Upper lobe of left lung (tissue), 6 donors: Measurements from ENCODE around the gene FLNC. TPM values are rescaled to one million over a fixed set of nuclear protein-coding genes. Genes with fewer than 3 reads are reported as not detected.

Experiments
- ATAC-seq, 2 donors: fragments of 200-7000 bp; cut with Tn5 transposase; one replicate each; pipeline ENCODE4 v1.9.1; 2022; ENCODE audit warnings: mild to moderate bottlenecking in 2 of 2, moderate library complexity in 2 of 2; ENCODE audit not compliant: low FRiP score in 2 of 2
- DNase-seq, 2 donors: peaks; one replicate each; pipeline ENCODE4 v3.0.0-alpha.2; 2019 to 2020
- H3K27ac ChIP-seq, 4 donors: fragments of 200-600 bp; sonication (generic); one replicate each; pipeline ENCODE4 v1.5.1; 2016 to 2019
- H3K27me3 ChIP-seq, 4 donors: fragments of 200-600 bp; sonication (generic); one replicate each; pipeline ENCODE4 v1.5.1; 2017 to 2019
- H3K36me3 ChIP-seq, 4 donors: fragments of 200-600 bp; sonication (generic); one replicate each; pipeline ENCODE4 v1.5.1; 2016 to 2019
- H3K4me1 ChIP-seq, 4 donors: fragments of 200-600 bp; sonication (generic); one replicate each; pipeline ENCODE4 v1.5.1; 2018 to 2019
- H3K4me3 ChIP-seq, 4 donors: fragments of 200-600 bp; sonication (generic); one replicate each; pipeline ENCODE4 v1.5.1; 2017 to 2019; ENCODE audit warnings: mild to moderate bottlenecking in 2 of 4, moderate library complexity in 1 of 4
- H3K9me3 ChIP-seq, 4 donors: fragments of 200-600 bp; sonication (generic); one replicate each; pipeline ENCODE4 v1.5.1; 2018 to 2019
- CTCF ChIP-seq, 6 experiments: fragments of 450-650 bp in 4 of 6; fragments of 200-600 bp in 2 of 6; sonication (generic) in 2 of 6; IDR thresholded peaks; one replicate each; pipeline ENCODE4 v1.5.1; 2016 to 2019; ENCODE audit warnings: antibody characterized with exemption in 6 of 6
- EP300 ChIP-seq, 4 donors: sonication (generic); formaldehyde crosslinking; IDR thresholded peaks; one replicate each; pipeline ENCODE4 v1.5.1; 2017; ENCODE audit warnings: antibody characterized with exemption in 4 of 4, control low read depth in 2 of 4
- POLR2A ChIP-seq, 4 donors: fragments of 450-650 bp; IDR thresholded peaks; one replicate each; pipeline ENCODE4 v1.5.1; 2016 to 2017; ENCODE audit warnings: antibody characterized with exemption in 4 of 4, mild to moderate bottlenecking in 2 of 4
- POLR2AphosphoS5 ChIP-seq, 2 donors: sonication (generic); formaldehyde crosslinking; IDR thresholded peaks; one replicate each; pipeline ENCODE4 v1.5.1; 2017; ENCODE audit warnings: antibody characterized with exemption in 2 of 2
- WGBS, 2 donors: methylation state at CpG; one replicate each; pipeline ENCODE4 v1.1.5; 2017 to 2018; 5-methylcytosine and 5-hydroxymethylcytosine counted together
- total RNA-seq, 6 donors: library from RNA; depleted of rRNA in 4 of 6; stranded (reverse); fragments of >200 nt in 4 of 6; gene quantifications; one replicate each; pipeline versions ENCODE4 v1.1.0 to v1.2.1, GENCODE V29; 2016 to 2021
- donor health status: DM: no; HTN: no; CAD: no; lungs with moderate emphysema.
- donor health status: DM: no; HTN: yes; CAD: no; lungs with severe emphysema.

Gene FLNC
- total RNA-seq, 6 donors from 2014 or later: 2.1 to 19.6 (median 4.9) TPM

GRCh38 chr7:128795129-128795528 lies 35.1 kb upstream of the FLNC start:
- no peak overlapping the region for H3K4me3 ChIP-seq
- H3K27me3 ChIP-seq: peaks cover 0 to 12% (median 3%) of the 10 kb centered on the region in 4 donors
- H3K36me3 ChIP-seq: no peaks in the 10 kb centered on the region
- no peak for DNase-seq
- ATAC-seq: no peak
- H3K27ac ChIP-seq: no peak overlapping the region
- no peaks in the 10 kb centered on the region for H3K9me3 ChIP-seq
- 79 to 89% methylated on average over 4 of the region's 4 CpGs for WGBS, 2 donors
- H3K4me1 ChIP-seq: peaks cover 15 to 21% (median 19%) of the 10 kb centered on the region in 4 donors
- no peak for TF ChIP-seq EP300 (IDR thresholded peaks at IDR 0.05)
- no peak for TF ChIP-seq POLR2AphosphoS5 (IDR thresholded peaks at IDR 0.05)
- TF ChIP-seq POLR2A (IDR thresholded peaks at IDR 0.05): no peak
- TF ChIP-seq CTCF (IDR thresholded peaks at IDR 0.05): no peak

- H3K4me3 ChIP-seq: no peak overlapping the region
- WGBS, 2 donors: 75 to 79% methylated on average over 5 of the region's 5 CpGs
- ATAC-seq (no peak), DNase-seq (no peak)
- no peaks in the 10 kb centered on the region for H3K9me3 ChIP-seq
- TF ChIP-seq POLR2A (IDR thresholded peaks at IDR 0.05) (no peak), EP300 (IDR thresholded peaks at IDR 0.05) (no peak), POLR2AphosphoS5 (IDR thresholded peaks at IDR 0.05) (no peak), CTCF (IDR thresholded peaks at IDR 0.05) (no peak)
- H3K36me3 ChIP-seq: no peaks in the 10 kb centered on the region
- H3K27me3 ChIP-seq: peaks cover 0 to 12% (median 2%) of the 10 kb centered on the region in 4 donors
- peaks cover 9 to 14% (median 11%) of the 10 kb centered on the region in 4 donors for H3K4me1 ChIP-seq
- H3K27ac ChIP-seq: no peak overlapping the region
Measured at GRCh38 chr7:128796327-128796726, 33.9 kb upstream of the FLNC start.

- DNase-seq: no peak
- Histone ChIP-seq H3K27ac (no peak overlapping the region), H3K36me3 (no peaks in the 10 kb centered on the region), H3K4me3 (no peak overlapping the region), H3K27me3 (no peaks in the 10 kb centered on the region), H3K9me3 (no peaks in the 10 kb centered on the region), H3K4me1 (no peaks in the 10 kb centered on the region)
- TF ChIP-seq POLR2AphosphoS5 (IDR thresholded peaks at IDR 0.05) (no peak), POLR2A (IDR thresholded peaks at IDR 0.05) (no peak), CTCF (IDR thresholded peaks at IDR 0.05) (no peak), EP300 (IDR thresholded peaks at IDR 0.05) (no peak)
- 77% methylated on average over 2 of the region's 2 CpGs for WGBS, 2 donors
- ATAC-seq: no peak
Measured at GRCh38 chr7:128799451-128799850, 30.8 kb upstream of the FLNC start.

- no peaks in the 10 kb centered on the region for H3K4me1 ChIP-seq
- TF ChIP-seq POLR2A (IDR thresholded peaks at IDR 0.05): no peak
- no peak for TF ChIP-seq POLR2AphosphoS5 (IDR thresholded peaks at IDR 0.05)
- no peak for TF ChIP-seq CTCF (IDR thresholded peaks at IDR 0.05)
- TF ChIP-seq EP300 (IDR thresholded peaks at IDR 0.05): no peak
- DNase-seq (no peak), ATAC-seq (no peak)
- H3K27me3 ChIP-seq: no peaks in the 10 kb centered on the region
- H3K9me3 ChIP-seq: no peaks in the 10 kb centered on the region
- 90 to 96% methylated on average over 3 of the region's 3 CpGs for WGBS, 2 donors
- H3K27ac ChIP-seq: no peak overlapping the region
- H3K36me3 ChIP-seq: no peaks in the 10 kb centered on the region
- H3K4me3 ChIP-seq: no peak overlapping the region
Measured at GRCh38 chr7:128800567-128800966, 29.6 kb upstream of the FLNC start.

- TF ChIP-seq EP300 (IDR thresholded peaks at IDR 0.05) (no peak), POLR2AphosphoS5 (IDR thresholded peaks at IDR 0.05) (no peak), POLR2A (IDR thresholded peaks at IDR 0.05) (no peak), CTCF (IDR thresholded peaks at IDR 0.05) (no peak)
- Histone ChIP-seq H3K27me3 (no peaks in the 10 kb centered on the region), H3K9me3 (no peaks in the 10 kb centered on the region), H3K4me3 (no peak overlapping the region), H3K4me1 (no peaks in the 10 kb centered on the region), H3K36me3 (no peaks in the 10 kb centered on the region), H3K27ac (no peak overlapping the region)
- ATAC-seq (no peak), DNase-seq (no peak)
- WGBS, 2 donors: 94 to 96% methylated on average over 9 of the region's 9 CpGs
Measured at GRCh38 chr7:128801003-128801402, 29.2 kb upstream of the FLNC start.
